Stimulated activated CD4-positive, alpha-beta T cell treated with anti-CD3 and anti-CD28 coated beads, TNF-alpha, amount 100 ng/mL, for 48 hours (primary cell): ENCODE results near the gene NOS3.

Experiments
- DNase-seq, 3 donors: peaks; one replicate each; pipeline ENCODE4 v3.0.0-alpha.2; 2020; ENCODE audit warnings: low read depth in 3 of 3

The NOS3 gene

GRCh38 chr7:150990416-150991186, at the start of gene NOS3:
Gene NOS3 (plus strand): TSS chr7:150991017. CDS start chr7:150993804, 2,787 bp downstream.
- DNase-seq, result no peak

- no peak for DNase-seq
These were observed 49.3 kb upstream of the NOS3 start for GRCh38 chr7:150941351-150942000.

GRCh38 chr7:150942001-150942590, 48.7 kb upstream of the NOS3 start:
- DNase-seq, result peak; percentile 18 to 33 (median 20)

- no peak for DNase-seq
These were observed 48.0 kb upstream of the NOS3 start for GRCh38 chr7:150942591-150943452.

- DNase-seq, result no peak
These were observed 47.4 kb upstream of the NOS3 start for GRCh38 chr7:150943453-150943814.

- DNase-seq, result no peak
These were observed 46.5 kb upstream of the NOS3 start for GRCh38 chr7:150944066-150945042.

- DNase-seq, result no peak
These were observed 45.5 kb upstream of the NOS3 start for GRCh38 chr7:150945171-150945852.

- DNase-seq, result no peak
These were observed 44.9 kb upstream of the NOS3 start for GRCh38 chr7:150945853-150946420.

- DNase-seq, result no peak
These were observed 44.2 kb upstream of the NOS3 start for GRCh38 chr7:150946421-150947240.

- no peak for DNase-seq
These were observed 43.5 kb upstream of the NOS3 start for GRCh38 chr7:150947241-150947745.

- DNase-seq, result no peak
These were observed 42.8 kb upstream of the NOS3 start for GRCh38 chr7:150947761-150948651.

- no peak for DNase-seq
These were observed 42.0 kb upstream of the NOS3 start for GRCh38 chr7:150948791-150949251.

- no peak for DNase-seq
These were observed 41.3 kb upstream of the NOS3 start for GRCh38 chr7:150949564-150949963.

GRCh38 chr7:150949971-150950491, 40.8 kb upstream of the NOS3 start:
- DNase-seq, result no peak

- no peak for DNase-seq
These were observed 40.2 kb upstream of the NOS3 start for GRCh38 chr7:150950496-150951180.

- DNase-seq, result no peak
These were observed 39.7 kb upstream of the NOS3 start for GRCh38 chr7:150951181-150951520.

- DNase-seq, result no peak
These were observed 39.3 kb upstream of the NOS3 start for GRCh38 chr7:150951521-150951920.
